ENCODE results near the gene ABLIM1.

- peak; percentile 58 for TF ChIP-seq CTCF (IDR thresholded peaks at IDR 0.05; ENCODE audit: low read length)
- TF ChIP-seq EZH2 (optimal IDR thresholded peaks at IDR 0.05; ENCODE audit: low read depth, low read length) = no peak
- no peak for TF ChIP-seq EZH2phosphoT487 (IDR thresholded peaks at IDR 0.05; ENCODE audit: low read length)
Observed at GRCh38 chr10:114694752-114695151, 36.7 kb upstream of the ABLIM1 start.

Data from MM.1S (cell line).